Measurements from ENCODE around the gene ARHGAP22. TPM values are rescaled to one million over a fixed set of nuclear protein-coding genes. Genes with fewer than 3 reads are reported as not detected.

ARHGAP22 gene
- total RNA-seq, 1 donor from 2014 or later = 3.8 TPM

DNA sequence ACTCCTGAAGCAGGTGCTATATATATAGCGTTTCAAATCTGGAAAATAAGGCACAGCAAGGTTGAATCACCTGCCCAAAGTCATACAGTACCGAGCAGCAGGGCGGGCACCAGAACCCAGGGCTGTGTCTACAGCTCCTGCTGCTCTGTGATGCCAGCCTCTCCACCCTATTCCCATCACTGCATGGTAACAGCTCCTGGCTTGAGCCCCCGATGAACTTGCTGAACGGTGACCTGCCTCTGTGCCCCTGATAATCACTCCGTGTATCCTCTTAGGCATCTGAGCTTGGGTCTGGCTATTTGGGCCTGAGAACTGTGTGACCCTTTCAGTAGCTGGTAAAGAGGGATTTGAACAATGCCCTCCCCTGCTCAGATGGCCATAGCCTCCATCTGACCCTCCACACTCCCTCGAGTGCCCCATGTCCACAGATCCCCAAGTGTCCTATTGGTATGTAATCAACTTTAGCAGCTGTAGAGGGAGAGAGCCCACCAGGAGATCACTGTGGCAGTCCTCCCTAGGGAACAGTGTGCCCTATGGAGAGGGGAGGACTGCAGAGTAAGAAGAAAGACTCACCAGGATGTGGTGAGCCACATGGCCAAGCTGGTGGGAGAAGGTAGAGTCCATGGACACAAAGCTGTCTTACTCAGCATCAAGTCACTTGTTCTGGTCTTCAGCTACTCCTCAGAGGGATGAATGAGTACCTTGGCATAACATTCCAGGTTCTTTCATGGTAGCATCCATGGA is 1.1 kb upstream of the ARHGAP22 start:
- TF ChIP-seq, protein P1, sequence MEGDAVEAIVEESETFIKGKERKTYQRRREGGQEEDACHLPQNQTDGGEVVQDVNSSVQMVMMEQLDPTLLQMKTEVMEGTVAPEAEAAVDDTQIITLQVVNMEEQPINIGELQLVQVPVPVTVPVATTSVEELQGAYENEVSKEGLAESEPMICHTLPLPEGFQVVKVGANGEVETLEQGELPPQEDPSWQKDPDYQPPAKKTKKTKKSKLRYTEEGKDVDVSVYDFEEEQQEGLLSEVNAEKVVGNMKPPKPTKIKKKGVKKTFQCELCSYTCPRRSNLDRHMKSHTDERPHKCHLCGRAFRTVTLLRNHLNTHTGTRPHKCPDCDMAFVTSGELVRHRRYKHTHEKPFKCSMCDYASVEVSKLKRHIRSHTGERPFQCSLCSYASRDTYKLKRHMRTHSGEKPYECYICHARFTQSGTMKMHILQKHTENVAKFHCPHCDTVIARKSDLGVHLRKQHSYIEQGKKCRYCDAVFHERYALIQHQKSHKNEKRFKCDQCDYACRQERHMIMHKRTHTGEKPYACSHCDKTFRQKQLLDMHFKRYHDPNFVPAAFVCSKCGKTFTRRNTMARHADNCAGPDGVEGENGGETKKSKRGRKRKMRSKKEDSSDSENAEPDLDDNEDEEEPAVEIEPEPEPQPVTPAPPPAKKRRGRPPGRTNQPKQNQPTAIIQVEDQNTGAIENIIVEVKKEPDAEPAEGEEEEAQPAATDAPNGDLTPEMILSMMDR (IDR thresholded peaks at IDR 0.05; ENCODE audit: unreplicated experiment) = no peak
- Mint-ChIP-seq H3K27me3 (peaks cover 55% of the 10 kb centered on the region), H3K36me3 (ENCODE audit: insufficient read depth) (no peaks in the 10 kb centered on the region), H3K27ac (no peak overlapping the region), H3K4me1 (ENCODE audit: low read depth) (no peaks in the 10 kb centered on the region), H3K9me3 (ENCODE audit: low read depth) (no peaks in the 10 kb centered on the region), H3K4me3 (ENCODE audit: low read depth) (no peak overlapping the region)
- no peak for DNase-seq (ENCODE audit: low spot score, unreplicated experiment)

DNA sequence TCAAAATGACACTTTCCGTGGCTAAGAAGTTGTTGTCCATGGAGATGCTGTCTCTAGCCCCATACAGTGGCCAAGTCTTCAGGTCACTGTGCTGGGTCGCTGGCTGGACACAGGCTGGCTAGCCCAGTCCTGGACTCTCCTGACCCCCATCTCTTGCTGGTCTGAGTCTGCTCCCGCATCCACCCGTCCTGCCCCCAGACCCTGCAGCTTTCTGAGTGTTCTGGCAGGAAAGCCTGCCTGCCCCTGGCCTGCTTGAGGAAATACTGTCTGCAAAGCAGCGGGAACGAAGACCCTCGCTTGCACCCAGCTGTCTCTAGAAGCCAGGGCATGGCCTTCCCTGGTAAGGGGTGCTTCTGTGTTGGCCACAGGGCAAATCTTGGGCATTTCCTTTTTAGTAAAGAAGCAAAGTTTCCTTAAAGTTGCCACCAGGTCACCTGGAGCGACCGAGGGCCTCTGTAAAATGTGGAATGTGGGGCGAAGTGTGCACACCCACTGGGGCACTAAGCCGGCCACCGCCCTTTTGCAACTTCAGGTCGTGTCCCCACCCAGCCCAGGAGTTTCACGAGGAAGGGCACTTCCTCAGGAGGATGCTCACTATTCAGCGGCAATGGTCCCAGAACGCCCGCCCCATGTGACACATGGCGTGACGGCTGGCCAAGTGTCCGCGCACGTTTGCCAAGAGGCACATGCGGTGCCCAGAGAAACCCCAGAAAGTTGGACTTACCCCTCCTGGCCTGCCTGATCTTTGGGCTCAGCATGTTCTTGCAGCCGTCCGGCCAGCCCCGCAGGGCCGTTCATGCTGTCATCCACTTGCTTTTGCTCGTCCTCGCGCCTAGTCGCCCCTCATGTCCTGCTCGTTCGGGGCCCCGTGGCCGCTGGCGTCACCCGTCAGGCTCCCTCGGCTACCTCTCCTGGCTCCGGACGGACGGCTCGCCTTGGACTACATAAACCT is 558 bp downstream of the ARHGAP22 start:
- no peak overlapping the region for H3K27ac Mint-ChIP-seq
- H3K36me3 Mint-ChIP-seq (ENCODE audit: insufficient read depth) = no peaks in the 10 kb centered on the region
- peak overlapping the region; percentile 60 for H3K4me3 Mint-ChIP-seq (ENCODE audit: low read depth)
- no peak for DNase-seq (ENCODE audit: low spot score, unreplicated experiment)
- no peaks in the 10 kb centered on the region for H3K4me1 Mint-ChIP-seq (ENCODE audit: low read depth)
- H3K27me3 Mint-ChIP-seq = peaks cover 45% of the 10 kb centered on the region
- TF ChIP-seq, protein P1 (IDR thresholded peaks at IDR 0.05; ENCODE audit: unreplicated experiment) = no peak
- H3K9me3 Mint-ChIP-seq (ENCODE audit: low read depth) = no peaks in the 10 kb centered on the region

DNA sequence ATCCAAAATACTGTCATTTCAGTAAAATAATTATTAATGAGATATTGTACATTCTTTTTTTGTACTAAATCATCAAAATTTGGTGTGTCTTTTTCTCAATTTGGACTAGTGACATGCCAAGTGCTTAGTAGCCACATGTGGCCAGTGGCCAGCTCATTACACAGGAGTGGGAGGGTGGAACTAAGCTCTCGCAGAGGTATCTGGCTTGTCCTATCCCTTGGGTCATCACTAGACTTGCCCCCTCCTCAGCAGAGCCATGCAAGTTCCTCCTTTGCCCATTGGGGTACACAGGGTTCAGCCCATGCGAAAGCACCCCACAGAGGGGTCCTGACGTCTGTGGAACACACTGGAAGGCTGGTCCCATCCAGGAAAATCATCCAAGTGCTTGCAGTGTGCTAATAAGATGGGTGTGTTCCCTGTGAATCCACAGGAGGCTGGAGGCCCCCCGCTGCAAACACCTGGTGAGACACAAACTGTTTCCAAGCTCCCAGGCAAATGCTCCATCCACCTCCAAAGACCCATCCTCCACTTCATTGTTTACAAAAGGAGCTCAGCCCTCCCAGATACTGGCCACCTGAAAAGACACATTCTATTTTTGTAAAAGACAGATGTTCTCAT is 1.3 kb downstream of the ARHGAP22 start:
- no peaks in the 10 kb centered on the region for H3K9me3 Mint-ChIP-seq (ENCODE audit: low read depth)
- TF ChIP-seq, protein P1 (IDR thresholded peaks at IDR 0.05; ENCODE audit: unreplicated experiment) = no peak
- H3K4me1 Mint-ChIP-seq (ENCODE audit: low read depth) = peaks cover 7% of the 10 kb centered on the region
- H3K27me3 Mint-ChIP-seq = peaks cover 43% of the 10 kb centered on the region
- no peak overlapping the region for H3K27ac Mint-ChIP-seq
- DNase-seq (ENCODE audit: low spot score, unreplicated experiment) = no peak
- no peak overlapping the region for H3K4me3 Mint-ChIP-seq (ENCODE audit: low read depth)
- H3K36me3 Mint-ChIP-seq (ENCODE audit: insufficient read depth) = no peaks in the 10 kb centered on the region

DNA sequence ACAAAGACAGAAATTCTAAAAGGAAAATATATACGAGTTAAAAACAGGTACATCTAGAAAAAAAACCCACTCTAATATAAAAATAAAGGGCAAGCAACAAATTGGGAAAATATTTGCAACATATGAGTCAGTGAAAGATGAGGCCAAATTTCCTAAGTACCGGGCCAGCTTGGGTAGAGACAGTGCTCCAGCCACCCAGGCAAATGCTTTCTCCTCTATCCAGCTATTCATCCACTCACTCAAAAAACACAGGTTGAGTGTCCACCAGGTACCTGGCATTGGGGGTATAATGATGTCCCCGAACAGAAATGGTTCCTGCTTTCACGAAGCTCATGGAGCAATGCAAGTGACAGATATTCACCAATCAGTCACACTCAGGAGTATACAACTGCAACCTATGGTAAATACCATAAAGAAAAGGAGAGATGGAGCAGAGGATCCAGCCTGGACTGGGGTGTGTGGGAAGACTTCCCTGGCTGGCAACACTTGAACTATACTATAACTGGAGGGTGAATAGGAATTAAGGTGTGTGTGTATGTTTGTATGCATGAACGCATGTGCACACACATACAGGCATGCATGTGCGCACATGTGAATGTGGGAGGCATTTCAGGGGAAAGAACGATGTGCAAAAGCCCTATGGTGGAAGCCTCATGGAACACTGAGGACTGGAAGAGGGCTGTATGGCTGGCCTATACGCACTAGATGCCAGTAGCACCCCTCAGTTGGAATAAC is 2.3 kb downstream of the ARHGAP22 start:
- DNase-seq (ENCODE audit: low spot score, unreplicated experiment) = no peak
- peaks cover 40% of the 10 kb centered on the region for H3K27me3 Mint-ChIP-seq
- H3K9me3 Mint-ChIP-seq (ENCODE audit: low read depth) = no peaks in the 10 kb centered on the region

More for the DNA sequence above, 2.3 kb downstream of the ARHGAP22 start:
- TF ChIP-seq, protein P1 (IDR thresholded peaks at IDR 0.05; ENCODE audit: unreplicated experiment) = no peak
- H3K36me3 Mint-ChIP-seq (ENCODE audit: insufficient read depth) = no peaks in the 10 kb centered on the region
- H3K27ac Mint-ChIP-seq = no peak overlapping the region
- no peak overlapping the region for H3K4me3 Mint-ChIP-seq (ENCODE audit: low read depth)
- H3K4me1 Mint-ChIP-seq (ENCODE audit: low read depth) = peaks cover 15% of the 10 kb centered on the region
